ENCODE data around the gene DLG3.
"Not testable (repeated sequence)": the region's sequence is repeated elsewhere in the genome, so short reads cannot be mapped to it uniquely, and the experiment has no call there.

The DLG3 gene

GRCh38 chrX:70444326-70444945, at the start of gene DLG3:
Gene DLG3, plus strand, starts transcription at chrX:70444835. Its CDS starts 367 bp downstream, at chrX:70445202.
- Mint-ChIP-seq H3K36me3 (ENCODE audit: low read depth) (no peaks in the 10 kb centered on the region), H3K4me1 (ENCODE audit: low read depth) (peaks cover 1% of the 10 kb centered on the region), H3K27me3 (ENCODE audit: low read depth) (peaks cover 56% of the 10 kb centered on the region), H3K4me3 (peak within 1 kb of the TSS; percentile 34), H3K27ac (no peak within 1 kb of the TSS), H3K9me3 (no peaks in the 10 kb centered on the region)
- DNase-seq (ENCODE audit: low spot score): no peak

- Mint-ChIP-seq H3K4me3 (no peak overlapping the region), H3K36me3 (ENCODE audit: low read depth) (peaks cover 36% of the 10 kb centered on the region), H3K27ac (peak overlapping the region; percentile 49), H3K4me1 (ENCODE audit: low read depth) (no peaks in the 10 kb centered on the region), H3K27me3 (ENCODE audit: low read depth) (no peaks in the 10 kb centered on the region), H3K9me3 (no peaks in the 10 kb centered on the region)
- DNase-seq (ENCODE audit: low spot score): no peak
These were observed 45.7 kb upstream of the DLG3 start for GRCh38 chrX:70398899-70399298.

- not testable (repeated sequence) for H3K9me3 Mint-ChIP-seq; H3K4me1 Mint-ChIP-seq (ENCODE audit: low read depth); H3K27ac Mint-ChIP-seq; DNase-seq (ENCODE audit: low spot score); H3K4me3 Mint-ChIP-seq; H3K27me3 Mint-ChIP-seq (ENCODE audit: low read depth)
- peaks cover 35% of the 10 kb centered on the region for H3K36me3 Mint-ChIP-seq (ENCODE audit: low read depth)
These were observed 44.5 kb upstream of the DLG3 start for GRCh38 chrX:70400181-70400580.

- Mint-ChIP-seq H3K4me1 (ENCODE audit: low read depth) (no peaks in the 10 kb centered on the region), H3K9me3 (no peaks in the 10 kb centered on the region), H3K36me3 (ENCODE audit: low read depth) (peaks cover 31% of the 10 kb centered on the region), H3K4me3 (no peak overlapping the region), H3K27me3 (ENCODE audit: low read depth) (no peaks in the 10 kb centered on the region), H3K27ac (no peak overlapping the region)
- no peak for DNase-seq (ENCODE audit: low spot score)
These were observed 41.9 kb upstream of the DLG3 start for GRCh38 chrX:70402721-70403120.

- DNase-seq (ENCODE audit: low spot score): no peak
- H3K27me3 Mint-ChIP-seq (ENCODE audit: low read depth): no peaks in the 10 kb centered on the region
- peaks cover 30% of the 10 kb centered on the region for H3K36me3 Mint-ChIP-seq (ENCODE audit: low read depth)
- no peaks in the 10 kb centered on the region for H3K4me1 Mint-ChIP-seq (ENCODE audit: low read depth)
- H3K4me3 Mint-ChIP-seq: no peak overlapping the region
- no peak overlapping the region for H3K27ac Mint-ChIP-seq
- H3K9me3 Mint-ChIP-seq: no peaks in the 10 kb centered on the region
These were observed 39.6 kb upstream of the DLG3 start for GRCh38 chrX:70405003-70405402.

GRCh38 chrX:70410921-70411320, 33.7 kb upstream of the DLG3 start:
- H3K4me1 Mint-ChIP-seq (ENCODE audit: low read depth): peaks cover 1% of the 10 kb centered on the region

GRCh38 chrX:70411475-70411874, 33.2 kb upstream of the DLG3 start:
- peaks cover 8% of the 10 kb centered on the region for H3K36me3 Mint-ChIP-seq (ENCODE audit: low read depth)
- no peak overlapping the region for H3K27ac Mint-ChIP-seq
- H3K4me3 Mint-ChIP-seq: no peak overlapping the region
- H3K4me1 Mint-ChIP-seq (ENCODE audit: low read depth): peaks cover 1% of the 10 kb centered on the region
- no peaks in the 10 kb centered on the region for H3K27me3 Mint-ChIP-seq (ENCODE audit: low read depth)
- no peak for DNase-seq (ENCODE audit: low spot score)
- H3K9me3 Mint-ChIP-seq: no peaks in the 10 kb centered on the region

More at GRCh38 chrX:70410921-70411320, 33.7 kb upstream of the DLG3 start:
- Mint-ChIP-seq H3K27me3 (ENCODE audit: low read depth) (no peaks in the 10 kb centered on the region), H3K9me3 (no peaks in the 10 kb centered on the region), H3K36me3 (ENCODE audit: low read depth) (peaks cover 10% of the 10 kb centered on the region), H3K27ac (no peak overlapping the region), H3K4me3 (no peak overlapping the region)
- DNase-seq (ENCODE audit: low spot score): no peak

GRCh38 chrX:70421618-70422017, 23.0 kb upstream of the DLG3 start:
- H3K36me3 Mint-ChIP-seq (ENCODE audit: low read depth): peaks cover 9% of the 10 kb centered on the region
- no peak overlapping the region for H3K27ac Mint-ChIP-seq
- DNase-seq (ENCODE audit: low spot score): no peak
- H3K9me3 Mint-ChIP-seq: no peaks in the 10 kb centered on the region
- H3K4me3 Mint-ChIP-seq: no peak overlapping the region
- no peaks in the 10 kb centered on the region for H3K27me3 Mint-ChIP-seq (ENCODE audit: low read depth)
- H3K4me1 Mint-ChIP-seq (ENCODE audit: low read depth): no peaks in the 10 kb centered on the region

GRCh38 chrX:70422851-70423341, 21.7 kb upstream of the DLG3 start, which contains the start of gene GDPD2:
Gene GDPD2, plus strand, starts transcription at chrX:70423314. Its CDS starts 1,671 bp downstream, at chrX:70424985.
- DNase-seq (ENCODE audit: low spot score): no peak
- no peak within 1 kb of the TSS for H3K27ac Mint-ChIP-seq
- H3K27me3 Mint-ChIP-seq (ENCODE audit: low read depth): no peaks in the 10 kb centered on the region
- no peak within 1 kb of the TSS for H3K4me3 Mint-ChIP-seq
- H3K9me3 Mint-ChIP-seq: no peaks in the 10 kb centered on the region
- peaks cover 8% of the 10 kb centered on the region for H3K36me3 Mint-ChIP-seq (ENCODE audit: low read depth)
- no peaks in the 10 kb centered on the region for H3K4me1 Mint-ChIP-seq (ENCODE audit: low read depth)

GRCh38 chrX:70423936-70424675, 20.5 kb upstream of the DLG3 start:
- Mint-ChIP-seq H3K4me3 (no peak overlapping the region), H3K4me1 (ENCODE audit: low read depth) (no peaks in the 10 kb centered on the region), H3K27ac (no peak overlapping the region), H3K27me3 (ENCODE audit: low read depth) (no peaks in the 10 kb centered on the region), H3K36me3 (ENCODE audit: low read depth) (peaks cover 6% of the 10 kb centered on the region), H3K9me3 (no peaks in the 10 kb centered on the region)
- no peak for DNase-seq (ENCODE audit: low spot score)

GRCh38 chrX:70424801-70425200, 19.8 kb upstream of the DLG3 start:
- no peak overlapping the region for H3K4me3 Mint-ChIP-seq
- peaks cover 6% of the 10 kb centered on the region for H3K36me3 Mint-ChIP-seq (ENCODE audit: low read depth)
- H3K9me3 Mint-ChIP-seq: no peaks in the 10 kb centered on the region
- H3K27me3 Mint-ChIP-seq (ENCODE audit: low read depth): no peaks in the 10 kb centered on the region
- no peaks in the 10 kb centered on the region for H3K4me1 Mint-ChIP-seq (ENCODE audit: low read depth)
- no peak for DNase-seq (ENCODE audit: low spot score)
- H3K27ac Mint-ChIP-seq: no peak overlapping the region

GRCh38 chrX:70426286-70427278, 18.1 kb upstream of the DLG3 start:
- DNase-seq (ENCODE audit: low spot score): no peak
- Mint-ChIP-seq H3K27me3 (ENCODE audit: low read depth) (no peaks in the 10 kb centered on the region), H3K9me3 (no peaks in the 10 kb centered on the region), H3K4me3 (no peak overlapping the region), H3K4me1 (ENCODE audit: low read depth) (no peaks in the 10 kb centered on the region), H3K36me3 (ENCODE audit: low read depth) (no peaks in the 10 kb centered on the region), H3K27ac (no peak overlapping the region)

- no peaks in the 10 kb centered on the region for H3K4me1 Mint-ChIP-seq (ENCODE audit: low read depth)
- no peaks in the 10 kb centered on the region for H3K36me3 Mint-ChIP-seq (ENCODE audit: low read depth)
- H3K27me3 Mint-ChIP-seq (ENCODE audit: low read depth): no peaks in the 10 kb centered on the region
- no peak overlapping the region for H3K27ac Mint-ChIP-seq
- no peak overlapping the region for H3K4me3 Mint-ChIP-seq
- no peak for DNase-seq (ENCODE audit: low spot score)
- H3K9me3 Mint-ChIP-seq: no peaks in the 10 kb centered on the region
These were observed 17.3 kb upstream of the DLG3 start for GRCh38 chrX:70427365-70427764.
